ENCODE data around the gene WDR62. TPM values are rescaled to one million over a fixed set of nuclear protein-coding genes. Genes with fewer than 3 reads are reported as not detected.

WDR62 gene
- total and polyA plus RNA-seq, 7 donors: 0.81 to 7.2 (median 2.6) TPM

- Histone ChIP-seq H3K4me3 (peak overlapping the region; percentile 80), H3K9me3 (no peaks in the 10 kb centered on the region), H3K36me3 (ENCODE audit: insufficient read depth in 1 of 2, low read depth in 1 of 2) (peaks cover 5 to 54% of the 10 kb centered on the region in 2 donors), H3K27me3 (ENCODE audit: insufficient read depth in 3 of 3, low read length in 2 of 3) (no peaks in the 10 kb centered on the region), H3K4me1 (peaks cover 7% of the 10 kb centered on the region), H3K27ac (peak overlapping the region; percentile 94)
- intact Hi-C loops (cut with DNase I): no loop called here
- WGBS, 3 donors: 93 to 97% (median 94%) methylated on average over 7 to 14 of the region's 14 CpGs
- ATAC-seq: no peak
- TF ChIP-seq CTCF (IDR thresholded peaks at IDR 0.05): no peak
- no peak for DNase-seq
These were observed 87.3 kb downstream of the WDR62 start for GRCh38 chr19:36142046-36142445.

GRCh38 chr19:36142496-36142895, 87.8 kb downstream of the WDR62 start:
- no peak for ATAC-seq
- no peak overlapping the region for H3K4me3 ChIP-seq
- DNase-seq: no peak
- H3K4me1 ChIP-seq: peaks cover 7% of the 10 kb centered on the region
- intact Hi-C loops (cut with DNase I): no loop called here
- no peaks in the 10 kb centered on the region for H3K27me3 ChIP-seq (ENCODE audit: insufficient read depth in 3 of 3, low read length in 2 of 3)
- H3K36me3 ChIP-seq (ENCODE audit: insufficient read depth in 1 of 2, low read depth in 1 of 2): peaks cover 5 to 59% of the 10 kb centered on the region in 2 donors
- no peaks in the 10 kb centered on the region for H3K9me3 ChIP-seq
- WGBS, 3 donors: 79 to 88% (median 85%) methylated on average over 9 of the region's 9 CpGs
- TF ChIP-seq CTCF (IDR thresholded peaks at IDR 0.05): no peak
- H3K27ac ChIP-seq: no peak overlapping the region

GRCh38 chr19:36144624-36145023, 89.9 kb downstream of the WDR62 start:
- Histone ChIP-seq H3K4me3 (no peak overlapping the region), H3K4me1 (peaks cover 7% of the 10 kb centered on the region), H3K27ac (no peak overlapping the region), H3K9me3 (no peaks in the 10 kb centered on the region), H3K36me3 (ENCODE audit: insufficient read depth in 1 of 2, low read depth in 1 of 2) (peaks cover 7 to 80% of the 10 kb centered on the region in 2 donors), H3K27me3 (ENCODE audit: insufficient read depth in 3 of 3, low read length in 2 of 3) (no peaks in the 10 kb centered on the region)
- DNase-seq: no peak
- intact Hi-C loops (cut with DNase I): no loop called here
- 97 to 98% (median 97%) methylated on average over 6 of the region's 6 CpGs for WGBS, 3 donors
- ATAC-seq: no peak
- TF ChIP-seq CTCF (IDR thresholded peaks at IDR 0.05): no peak

- no peak for ATAC-seq
- 27 to 54% (median 37%) methylated on average over 13 of the region's 13 CpGs for WGBS, 3 donors
- Histone ChIP-seq H3K4me3 (no peak overlapping the region), H3K9me3 (no peaks in the 10 kb centered on the region), H3K36me3 (ENCODE audit: insufficient read depth in 1 of 2, low read depth in 1 of 2) (peaks cover 7 to 60% of the 10 kb centered on the region in 2 donors), H3K4me1 (peaks cover 24% of the 10 kb centered on the region), H3K27me3 (ENCODE audit: insufficient read depth in 3 of 3, low read length in 2 of 3) (no peaks in the 10 kb centered on the region), H3K27ac (peak overlapping the region; percentile 99)
- DNase-seq: no peak
- intact Hi-C loops (cut with DNase I): no loop called here
- no peak for TF ChIP-seq CTCF (IDR thresholded peaks at IDR 0.05)
These were observed 95.1 kb downstream of the WDR62 start for GRCh38 chr19:36149673-36150406.

- Histone ChIP-seq H3K36me3 (ENCODE audit: insufficient read depth in 1 of 2, low read depth in 1 of 2) (peaks cover 7 to 52% of the 10 kb centered on the region in 2 donors), H3K4me3 (peak overlapping the region; percentile 89), H3K4me1 (peaks cover 24% of the 10 kb centered on the region)
These were observed 95.9 kb downstream of the WDR62 start for GRCh38 chr19:36150586-36150985.

More at GRCh38 chr19:36150586-36150985, 95.9 kb downstream of the WDR62 start:
- intact Hi-C loops (cut with DNase I): no loop called here
- DNase-seq: peak in 1 of 2 donors; percentile 51
- 32 to 48% (median 37%) methylated on average over 5 of the region's 5 CpGs for WGBS, 3 donors
- H3K9me3 ChIP-seq: no peaks in the 10 kb centered on the region
- no peaks in the 10 kb centered on the region for H3K27me3 ChIP-seq (ENCODE audit: insufficient read depth in 3 of 3, low read length in 2 of 3)
- TF ChIP-seq CTCF (IDR thresholded peaks at IDR 0.05): no peak
- ATAC-seq: no peak
- H3K27ac ChIP-seq: peak overlapping the region; percentile 99

Data from psoas muscle (tissue), 8 donors.